K562 (cell line): Measurements from ENCODE around the gene AGAP1. TPM values are rescaled to one million over a fixed set of nuclear protein-coding genes. Genes with fewer than 3 reads are reported as not detected.
A peak's percentile ranks its signal among the peaks of the same experiment; 100 is the strongest.

ENCODE experiments used
- E2F6 ChIP-seq, 2 experiments: IDR thresholded peaks; 2 replicates each; pipeline ENCODE4 v1.6.1; 2011; ENCODE audit warnings: borderline replicate concordance in 1 of 2, control low read depth in 1 of 2, low read depth in 1 of 2, low read length in 1 of 2, mild to moderate bottlenecking in 1 of 2, mixed read lengths in 1 of 2, moderate library complexity in 1 of 2; ENCODE audit not compliant: insufficient read depth in 1 of 2, insufficient read length in 1 of 2, poor library complexity in 1 of 2, severe bottlenecking in 1 of 2; ENCODE audit errors: extremely low read depth in 1 of 2
- FOXA3 ChIP-seq, 2 experiments: fragments of 450-650 bp in 1 of 2; sonication (generic) in 1 of 2; formaldehyde crosslinking; IDR thresholded peaks in 1 of 2; conservative IDR thresholded peaks in 1 of 2; 2 replicates each; pipeline versions ENCODE4 v1.4.0 to v1.8.0; 2020 to 2022; ENCODE audit warnings: mild to moderate bottlenecking in 2 of 2, missing genetic modification reagents in 1 of 2
- IRF9 ChIP-seq: fragments of 450-650 bp; IDR thresholded peaks from 2 replicates; pipeline ENCODE4 v1.6.1; 2016; ENCODE audit warnings: missing biosample characterization, missing genetic modification characterization
- MIER1 ChIP-seq: fragments of 450-650 bp; IDR thresholded peaks from 2 replicates; pipeline ENCODE4 v1.6.1; 2016; ENCODE audit warnings: antibody characterized with exemption, mild to moderate bottlenecking, low read depth
- NFXL1 ChIP-seq: fragments of 450-650 bp; formaldehyde crosslinking; IDR thresholded peaks from 2 replicates; pipeline ENCODE4 v1.4.0; 2021; ENCODE audit warnings: mild to moderate bottlenecking
- NRF1 ChIP-seq, 2 experiments: fragments of 450-650 bp; IDR thresholded peaks in 1 of 2; conservative IDR thresholded peaks in 1 of 2; 2 replicates each; pipeline ENCODE4 v1.6.1; 2014; ENCODE audit warnings: mild to moderate bottlenecking in 2 of 2
- RAD21 ChIP-seq, 2 experiments: fragments of 250-450 bp in 1 of 2; fragments of 450-650 bp in 1 of 2; sonication (Bioruptor Pico) in 1 of 2; formaldehyde crosslinking in 1 of 2; IDR thresholded peaks in 1 of 2; conservative IDR thresholded peaks in 1 of 2; 2 replicates each; pipeline versions ENCODE4 v1.4.0 to v1.8.0; 2020 to 2022; ENCODE audit warnings: mild to moderate bottlenecking in 2 of 2, moderate library complexity in 1 of 2
- ZBTB7A ChIP-seq: IDR thresholded peaks from 2 replicates; pipeline ENCODE4 v1.6.1; 2011; ENCODE audit warnings: low read depth, mild to moderate bottlenecking, low read length, moderate library complexity, borderline replicate concordance; ENCODE audit not compliant: control insufficient read depth
- ZNF316 ChIP-seq: fragments of 450-650 bp; IDR thresholded peaks from 2 replicates; pipeline ENCODE4 v1.6.1; 2016
- polyA plus RNA-seq, 8 experiments: library from polyadenylated mRNA; depleted of rRNA in 4 of 8; stranded (reverse) in 5 of 8; unstranded in 3 of 8; fragments of >200 nt; fragmentation: Nextera tagmentation in 2 of 8; fragmentation: Illumina TruSeq in 1 of 8; extraction: Ambion mirVana in 2 of 8; extraction: Trizol in 1 of 8; gene quantifications; 2 replicates each; pipeline versions ENCODE4 v1.2.1 to v1.2.3, GENCODE V29; 2011 to 2014; ENCODE audit warnings: inconsistent platforms in 1 of 8, missing spikeins in 1 of 8
- total RNA-seq, 7 experiments: library from RNA; depleted of rRNA in 6 of 7; stranded (reverse); fragments of >200 nt in 6 of 7; fragmentation: Illumina TruSeq in 2 of 7; extraction: Trizol in 2 of 7; gene quantifications; 2 replicates each; pipeline versions ENCODE4 v1.2.1 to v1.2.3, GENCODE V29; 2011 to 2021; ENCODE audit warnings: low replicate concordance in 1 of 7
- TF ChIP-seq, protein P1 (sequence below): fragments of 450-650 bp; IDR thresholded peaks from 2 replicates; pipeline ENCODE4 v1.6.1; 2016; ENCODE audit warnings: mild to moderate bottlenecking, moderate library complexity

The AGAP1 gene
- total and polyA plus RNA-seq, 9 of the 15 experiments (the other 6 are each of a cell fraction or from before 2014, with no cell fraction given): 1.3 to 24.0 (median 10.6) TPM

GRCh38 chr2:236177967-236178889, 684.4 kb downstream of the AGAP1 start (continued):
- peak in 1 of 2 experiments; percentile 71 for TF ChIP-seq E2F6 (IDR thresholded peaks at IDR 0.05; ENCODE audit: borderline replicate concordance in 1 of 2, extremely low read depth in 1 of 2, insufficient read depth in 1 of 2, insufficient read length in 1 of 2, low read depth in 1 of 2, low read length in 1 of 2, poor library complexity in 1 of 2, severe bottlenecking in 1 of 2)
- TF ChIP-seq, protein P1, sequence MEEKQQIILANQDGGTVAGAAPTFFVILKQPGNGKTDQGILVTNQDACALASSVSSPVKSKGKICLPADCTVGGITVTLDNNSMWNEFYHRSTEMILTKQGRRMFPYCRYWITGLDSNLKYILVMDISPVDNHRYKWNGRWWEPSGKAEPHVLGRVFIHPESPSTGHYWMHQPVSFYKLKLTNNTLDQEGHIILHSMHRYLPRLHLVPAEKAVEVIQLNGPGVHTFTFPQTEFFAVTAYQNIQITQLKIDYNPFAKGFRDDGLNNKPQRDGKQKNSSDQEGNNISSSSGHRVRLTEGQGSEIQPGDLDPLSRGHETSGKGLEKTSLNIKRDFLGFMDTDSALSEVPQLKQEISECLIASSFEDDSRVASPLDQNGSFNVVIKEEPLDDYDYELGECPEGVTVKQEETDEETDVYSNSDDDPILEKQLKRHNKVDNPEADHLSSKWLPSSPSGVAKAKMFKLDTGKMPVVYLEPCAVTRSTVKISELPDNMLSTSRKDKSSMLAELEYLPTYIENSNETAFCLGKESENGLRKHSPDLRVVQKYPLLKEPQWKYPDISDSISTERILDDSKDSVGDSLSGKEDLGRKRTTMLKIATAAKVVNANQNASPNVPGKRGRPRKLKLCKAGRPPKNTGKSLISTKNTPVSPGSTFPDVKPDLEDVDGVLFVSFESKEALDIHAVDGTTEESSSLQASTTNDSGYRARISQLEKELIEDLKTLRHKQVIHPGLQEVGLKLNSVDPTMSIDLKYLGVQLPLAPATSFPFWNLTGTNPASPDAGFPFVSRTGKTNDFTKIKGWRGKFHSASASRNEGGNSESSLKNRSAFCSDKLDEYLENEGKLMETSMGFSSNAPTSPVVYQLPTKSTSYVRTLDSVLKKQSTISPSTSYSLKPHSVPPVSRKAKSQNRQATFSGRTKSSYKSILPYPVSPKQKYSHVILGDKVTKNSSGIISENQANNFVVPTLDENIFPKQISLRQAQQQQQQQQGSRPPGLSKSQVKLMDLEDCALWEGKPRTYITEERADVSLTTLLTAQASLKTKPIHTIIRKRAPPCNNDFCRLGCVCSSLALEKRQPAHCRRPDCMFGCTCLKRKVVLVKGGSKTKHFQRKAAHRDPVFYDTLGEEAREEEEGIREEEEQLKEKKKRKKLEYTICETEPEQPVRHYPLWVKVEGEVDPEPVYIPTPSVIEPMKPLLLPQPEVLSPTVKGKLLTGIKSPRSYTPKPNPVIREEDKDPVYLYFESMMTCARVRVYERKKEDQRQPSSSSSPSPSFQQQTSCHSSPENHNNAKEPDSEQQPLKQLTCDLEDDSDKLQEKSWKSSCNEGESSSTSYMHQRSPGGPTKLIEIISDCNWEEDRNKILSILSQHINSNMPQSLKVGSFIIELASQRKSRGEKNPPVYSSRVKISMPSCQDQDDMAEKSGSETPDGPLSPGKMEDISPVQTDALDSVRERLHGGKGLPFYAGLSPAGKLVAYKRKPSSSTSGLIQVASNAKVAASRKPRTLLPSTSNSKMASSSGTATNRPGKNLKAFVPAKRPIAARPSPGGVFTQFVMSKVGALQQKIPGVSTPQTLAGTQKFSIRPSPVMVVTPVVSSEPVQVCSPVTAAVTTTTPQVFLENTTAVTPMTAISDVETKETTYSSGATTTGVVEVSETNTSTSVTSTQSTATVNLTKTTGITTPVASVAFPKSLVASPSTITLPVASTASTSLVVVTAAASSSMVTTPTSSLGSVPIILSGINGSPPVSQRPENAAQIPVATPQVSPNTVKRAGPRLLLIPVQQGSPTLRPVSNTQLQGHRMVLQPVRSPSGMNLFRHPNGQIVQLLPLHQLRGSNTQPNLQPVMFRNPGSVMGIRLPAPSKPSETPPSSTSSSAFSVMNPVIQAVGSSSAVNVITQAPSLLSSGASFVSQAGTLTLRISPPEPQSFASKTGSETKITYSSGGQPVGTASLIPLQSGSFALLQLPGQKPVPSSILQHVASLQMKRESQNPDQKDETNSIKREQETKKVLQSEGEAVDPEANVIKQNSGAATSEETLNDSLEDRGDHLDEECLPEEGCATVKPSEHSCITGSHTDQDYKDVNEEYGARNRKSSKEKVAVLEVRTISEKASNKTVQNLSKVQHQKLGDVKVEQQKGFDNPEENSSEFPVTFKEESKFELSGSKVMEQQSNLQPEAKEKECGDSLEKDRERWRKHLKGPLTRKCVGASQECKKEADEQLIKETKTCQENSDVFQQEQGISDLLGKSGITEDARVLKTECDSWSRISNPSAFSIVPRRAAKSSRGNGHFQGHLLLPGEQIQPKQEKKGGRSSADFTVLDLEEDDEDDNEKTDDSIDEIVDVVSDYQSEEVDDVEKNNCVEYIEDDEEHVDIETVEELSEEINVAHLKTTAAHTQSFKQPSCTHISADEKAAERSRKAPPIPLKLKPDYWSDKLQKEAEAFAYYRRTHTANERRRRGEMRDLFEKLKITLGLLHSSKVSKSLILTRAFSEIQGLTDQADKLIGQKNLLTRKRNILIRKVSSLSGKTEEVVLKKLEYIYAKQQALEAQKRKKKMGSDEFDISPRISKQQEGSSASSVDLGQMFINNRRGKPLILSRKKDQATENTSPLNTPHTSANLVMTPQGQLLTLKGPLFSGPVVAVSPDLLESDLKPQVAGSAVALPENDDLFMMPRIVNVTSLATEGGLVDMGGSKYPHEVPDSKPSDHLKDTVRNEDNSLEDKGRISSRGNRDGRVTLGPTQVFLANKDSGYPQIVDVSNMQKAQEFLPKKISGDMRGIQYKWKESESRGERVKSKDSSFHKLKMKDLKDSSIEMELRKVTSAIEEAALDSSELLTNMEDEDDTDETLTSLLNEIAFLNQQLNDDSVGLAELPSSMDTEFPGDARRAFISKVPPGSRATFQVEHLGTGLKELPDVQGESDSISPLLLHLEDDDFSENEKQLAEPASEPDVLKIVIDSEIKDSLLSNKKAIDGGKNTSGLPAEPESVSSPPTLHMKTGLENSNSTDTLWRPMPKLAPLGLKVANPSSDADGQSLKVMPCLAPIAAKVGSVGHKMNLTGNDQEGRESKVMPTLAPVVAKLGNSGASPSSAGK: peak; percentile 64
- TF ChIP-seq NFXL1 (CRISPR knock-in tag): no peak
- no peak for TF ChIP-seq MIER1
- TF ChIP-seq RAD21 (CRISPR knock-in tag; conservative IDR thresholded peaks at IDR 0.05 in 1 of 2, IDR thresholded peaks at IDR 0.05 in 1 of 2): peak in 1 of 2 experiments; percentile 43; a peak in 2 of 4 replicates
- peak; percentile 54; the same call in 1 of the 2 replicates for TF ChIP-seq ZBTB7A
- TF ChIP-seq FOXA3 (CRISPR knock-in tag; conservative IDR thresholded peaks at IDR 0.05 in 1 of 2, IDR thresholded peaks at IDR 0.05 in 1 of 2): no peak
- peak; percentile 44 to 53 for TF ChIP-seq NRF1 (conservative IDR thresholded peaks at IDR 0.05 in 1 of 2, IDR thresholded peaks at IDR 0.05 in 1 of 2)
- no peak for TF ChIP-seq IRF9 (tag)
- no peak for TF ChIP-seq ZNF316
